ENCODE data around the gene SSBP3. TPM values are rescaled to one million over a fixed set of nuclear protein-coding genes. Genes with fewer than 3 reads are reported as not detected.

Gene SSBP3
- total RNA-seq, 1 donor from 2014 or later: 19.7 TPM

- H3K27me3 ChIP-seq (ENCODE audit: control insufficient read depth, insufficient read depth, low read length): no peaks in the 10 kb centered on the region
- TF ChIP-seq CTCF (IDR thresholded peaks at IDR 0.05; ENCODE audit: insufficient read depth, low read length, poor library complexity, severe bottlenecking): no peak
- H3K36me3 ChIP-seq (ENCODE audit: control insufficient read depth, insufficient read depth, low read length): peaks cover 1% of the 10 kb centered on the region
- H3K4me3 ChIP-seq (ENCODE audit: low read depth, low read length): no peak overlapping the region
- no peak for DNase-seq (ENCODE audit: low read depth)
These were observed 4.4 kb downstream of the SSBP3 start for GRCh38 chr1:54401799-54402198.

GRCh38 chr1:54400329-54400728, 5.9 kb downstream of the SSBP3 start:
- Histone ChIP-seq H3K36me3 (ENCODE audit: control insufficient read depth, insufficient read depth, low read length) (peaks cover 1% of the 10 kb centered on the region), H3K27me3 (ENCODE audit: control insufficient read depth, insufficient read depth, low read length) (no peaks in the 10 kb centered on the region), H3K4me3 (ENCODE audit: low read depth, low read length) (no peak overlapping the region)
- no peak for TF ChIP-seq CTCF (IDR thresholded peaks at IDR 0.05; ENCODE audit: insufficient read depth, low read length, poor library complexity, severe bottlenecking)
- no peak for DNase-seq (ENCODE audit: low read depth)

- no peak for TF ChIP-seq CTCF (IDR thresholded peaks at IDR 0.05; ENCODE audit: insufficient read depth, low read length, poor library complexity, severe bottlenecking)
- Histone ChIP-seq H3K4me3 (ENCODE audit: low read depth, low read length) (no peak overlapping the region), H3K36me3 (ENCODE audit: control insufficient read depth, insufficient read depth, low read length) (peaks cover 1% of the 10 kb centered on the region), H3K27me3 (ENCODE audit: control insufficient read depth, insufficient read depth, low read length) (no peaks in the 10 kb centered on the region)
- no peak for DNase-seq (ENCODE audit: low read depth)
These were observed 6.4 kb downstream of the SSBP3 start for GRCh38 chr1:54399765-54400164.

DNA sequence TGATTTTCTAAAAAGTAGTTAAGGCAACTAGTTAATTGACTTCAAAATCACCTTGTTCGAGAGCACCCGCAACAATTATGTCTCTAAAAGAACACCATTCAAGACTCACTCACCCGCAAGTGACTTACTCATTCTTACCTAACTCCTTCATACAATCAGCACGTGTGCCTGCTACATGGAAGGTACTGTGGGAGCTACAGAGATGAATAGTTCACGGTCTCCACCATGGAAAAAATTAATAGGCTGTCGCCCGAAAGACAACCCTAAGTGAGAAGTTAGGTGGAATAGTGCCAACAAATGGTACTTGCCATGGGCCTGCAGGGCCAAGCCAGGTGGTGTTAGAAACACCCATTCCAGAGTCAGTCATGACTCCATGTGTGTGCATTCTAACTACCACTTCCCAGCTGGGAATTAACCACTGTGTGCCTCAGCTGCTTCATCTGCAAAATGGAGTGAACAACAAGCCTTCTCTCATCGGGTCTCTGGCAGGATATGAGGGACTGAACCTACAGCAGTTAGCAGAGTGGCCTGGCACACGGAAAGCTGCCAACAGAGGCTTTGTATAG, 7.1 kb downstream of the SSBP3 start:
- Histone ChIP-seq H3K36me3 (ENCODE audit: control insufficient read depth, insufficient read depth, low read length) (peaks cover 1% of the 10 kb centered on the region), H3K27me3 (ENCODE audit: control insufficient read depth, insufficient read depth, low read length) (no peaks in the 10 kb centered on the region), H3K4me3 (ENCODE audit: low read depth, low read length) (no peak overlapping the region)
- TF ChIP-seq CTCF (IDR thresholded peaks at IDR 0.05; ENCODE audit: insufficient read depth, low read length, poor library complexity, severe bottlenecking): no peak
- no peak for DNase-seq (ENCODE audit: low read depth)

GRCh38 chr1:54397980-54398379, 8.2 kb downstream of the SSBP3 start:
- H3K27me3 ChIP-seq (ENCODE audit: control insufficient read depth, insufficient read depth, low read length): no peaks in the 10 kb centered on the region
- DNase-seq (ENCODE audit: low read depth): no peak
- peaks cover 2% of the 10 kb centered on the region for H3K36me3 ChIP-seq (ENCODE audit: control insufficient read depth, insufficient read depth, low read length)
- no peak overlapping the region for H3K4me3 ChIP-seq (ENCODE audit: low read depth, low read length)
- TF ChIP-seq CTCF (IDR thresholded peaks at IDR 0.05; ENCODE audit: insufficient read depth, low read length, poor library complexity, severe bottlenecking): no peak

- no peak for DNase-seq (ENCODE audit: low read depth)
- Histone ChIP-seq H3K36me3 (ENCODE audit: control insufficient read depth, insufficient read depth, low read length) (peaks cover 3% of the 10 kb centered on the region), H3K27me3 (ENCODE audit: control insufficient read depth, insufficient read depth, low read length) (no peaks in the 10 kb centered on the region), H3K4me3 (ENCODE audit: low read depth, low read length) (no peak overlapping the region)
- no peak for TF ChIP-seq CTCF (IDR thresholded peaks at IDR 0.05; ENCODE audit: insufficient read depth, low read length, poor library complexity, severe bottlenecking)
These were observed 9.1 kb downstream of the SSBP3 start for GRCh38 chr1:54397090-54397591.

Data from kidney epithelial cell (primary cell).